Smooth muscle cell (in vitro differentiated cells): ENCODE data around the gene RAB6C. TPM values are rescaled to one million over a fixed set of nuclear protein-coding genes. Genes with fewer than 3 reads are reported as not detected.
A peak's percentile ranks its signal among the peaks of the same experiment; 100 is the strongest.
"Not testable (repeated sequence)": the region's sequence is repeated elsewhere in the genome, so short reads cannot be mapped to it uniquely, and the experiment has no call there.

ENCODE experiments used
- DNase-seq: peaks from one replicate; lab custom pipeline; 2025; ENCODE audit not compliant: unreplicated experiment; lab: John Stamatoyannopoulos, UW
- H2AFZ ChIP-seq: fragments of 200-600 bp; sonication (generic); 2 replicates; pipeline ENCODE4 v1.6.0; 2016; ENCODE audit warnings: antibody characterized with exemption, low read depth, mild to moderate bottlenecking
- H3F3A ChIP-seq: fragments of 200-600 bp; sonication (generic); 2 replicates; pipeline ENCODE4 v1.6.0; 2017; ENCODE audit warnings: antibody characterized with exemption, low read depth
- H3K27ac ChIP-seq: fragments of 200-600 bp; sonication (generic); 2 replicates; pipeline ENCODE4 v1.5.1; 2016; ENCODE audit warnings: low read depth, mild to moderate bottlenecking
- H3K27me3 ChIP-seq: fragments of 200-600 bp; sonication (generic); 2 replicates; pipeline ENCODE4 v1.6.1; 2016; ENCODE audit warnings: low read depth, mild to moderate bottlenecking
- H3K36me3 ChIP-seq: fragments of 200-600 bp; sonication (generic); 2 replicates; pipeline ENCODE4 v1.5.1; 2016; ENCODE audit warnings: low read depth
- H3K4me1 ChIP-seq: fragments of 200-600 bp; sonication (generic); 2 replicates; pipeline ENCODE4 v1.5.1; 2016; ENCODE audit warnings: low read depth
- H3K4me2 ChIP-seq: fragments of 200-600 bp; sonication (generic); 2 replicates; pipeline ENCODE4 v1.6.0; 2016; ENCODE audit warnings: mild to moderate bottlenecking
- H3K4me3 ChIP-seq: fragments of 200-600 bp; sonication (generic); 2 replicates; pipeline ENCODE4 v1.5.1; 2016; ENCODE audit warnings: mild to moderate bottlenecking
- H3K79me2 ChIP-seq: fragments of 200-600 bp; sonication (generic); 2 replicates; pipeline ENCODE4 v1.6.0; 2016; ENCODE audit warnings: low read depth, mild to moderate bottlenecking
- H3K9ac ChIP-seq: fragments of 200-600 bp; sonication (generic); 2 replicates; pipeline ENCODE4 v1.6.0; 2016; ENCODE audit warnings: low read depth
- H3K9me3 ChIP-seq: fragments of 200-600 bp; sonication (generic); replicated peaks from 2 replicates; pipeline ENCODE4 v1.5.1; 2016; ENCODE audit warnings: low read depth
- H4K20me1 ChIP-seq: fragments of 200-600 bp; sonication (generic); 2 replicates; pipeline ENCODE4 v1.6.0; 2016; ENCODE audit warnings: low read depth
- CTCF ChIP-seq: fragments of 200-600 bp; sonication (generic); IDR thresholded peaks from 2 replicates; pipeline ENCODE4 v1.5.1; 2017; ENCODE audit warnings: borderline replicate concordance, mild to moderate bottlenecking, antibody characterized with exemption; ENCODE audit not compliant: insufficient read depth, poor library complexity, severe bottlenecking
- WGBS: methylation state at CpG from one replicate; pipeline ENCODE4 v1.1.7; 2016; ENCODE audit warnings: low lambda C conversion rate; 5-methylcytosine and 5-hydroxymethylcytosine counted together
- polyA plus RNA-seq: library from polyadenylated mRNA; unstranded; fragments of >200 nt; fragmentation: Nextera tagmentation; extraction: Ambion mirVana; gene quantifications from 2 replicates; pipeline ENCODE4 v1.2.1, GENCODE V29; 2016
- total RNA-seq: library from RNA; depleted of rRNA; stranded (reverse); fragments of >200 nt; gene quantifications from 2 replicates; pipeline ENCODE4 v1.2.3, GENCODE V29; 2014

Gene RAB6C
- total and polyA plus RNA-seq, 2 experiments from 2014 or later: 0.54 TPM; not detected in 1

GRCh38 chr2:129984426-129984825, 5.0 kb downstream of the RAB6C start:
- no peak for TF ChIP-seq CTCF

GRCh38 chr2:129992415-129993006, 13.0 kb downstream of the RAB6C start:
- H3K36me3 ChIP-seq, H3K9ac ChIP-seq, H3K79me2 ChIP-seq, DNase-seq, H3K27ac ChIP-seq, H3K4me1 ChIP-seq, H4K20me1 ChIP-seq, H3F3A ChIP-seq, H3K9me3 ChIP-seq, H2AFZ ChIP-seq: not testable (repeated sequence)
- Histone ChIP-seq H3K4me2 (peak overlapping the region; percentile 48), H3K4me3 (peak overlapping the region; percentile 24), H3K27me3 (peaks cover 45% of the 10 kb centered on the region)
- WGBS: 9% methylated on average over 27 of the region's 49 CpGs

More at GRCh38 chr2:129984426-129984825, 5.0 kb downstream of the RAB6C start:
- Histone ChIP-seq H3K27me3 (peaks cover 55% of the 10 kb centered on the region), H3K27ac (no peak overlapping the region), H3K4me3 (no peak overlapping the region), H3K9me3 (no peaks in the 10 kb centered on the region), H3K36me3 (no peaks in the 10 kb centered on the region), H3K4me1 (no peaks in the 10 kb centered on the region), H4K20me1 (no peaks in the 10 kb centered on the region), H3K4me2 (no peak overlapping the region), H3K9ac (no peak overlapping the region), H3K79me2 (no peaks in the 10 kb centered on the region), H2AFZ (no peak overlapping the region), H3F3A (no peaks in the 10 kb centered on the region)
- no peak for DNase-seq
- WGBS: 94% methylated on average over 2 of the region's 2 CpGs

- WGBS: 58% methylated on average over 20 of the region's 20 CpGs
Observed at GRCh38 chr2:129993151-129993550, 13.7 kb downstream of the RAB6C start.

GRCh38 chr2:129996657-129997237, 17.3 kb downstream of the RAB6C start:
- not testable (repeated sequence) for H3K4me3 ChIP-seq, H3K9ac ChIP-seq, H3F3A ChIP-seq, H3K4me2 ChIP-seq, H4K20me1 ChIP-seq, H3K36me3 ChIP-seq, H3K27ac ChIP-seq, H3K79me2 ChIP-seq, H3K4me1 ChIP-seq, H2AFZ ChIP-seq, DNase-seq, H3K9me3 ChIP-seq
- H3K27me3 ChIP-seq: peaks cover 17% of the 10 kb centered on the region
- 64% methylated on average over 2 of the region's 2 CpGs for WGBS

More at GRCh38 chr2:129993151-129993550, 13.7 kb downstream of the RAB6C start:
- not testable (repeated sequence) for H3F3A ChIP-seq, H3K27ac ChIP-seq, DNase-seq, H3K9ac ChIP-seq, H3K4me2 ChIP-seq, H3K4me3 ChIP-seq, H3K79me2 ChIP-seq, H4K20me1 ChIP-seq, H3K9me3 ChIP-seq, H3K4me1 ChIP-seq, H3K36me3 ChIP-seq, H2AFZ ChIP-seq
- peaks cover 40% of the 10 kb centered on the region for H3K27me3 ChIP-seq

- H3K36me3 ChIP-seq, H3K9me3 ChIP-seq, H3F3A ChIP-seq, H3K79me2 ChIP-seq, DNase-seq, H3K9ac ChIP-seq, H3K4me1 ChIP-seq, H4K20me1 ChIP-seq, H3K4me3 ChIP-seq, H3K27ac ChIP-seq, H3K4me2 ChIP-seq, H3K27me3 ChIP-seq, H2AFZ ChIP-seq: not testable (repeated sequence)
- 86% methylated on average over 6 of the region's 6 CpGs for WGBS
Observed at GRCh38 chr2:129998771-129999170, 19.3 kb downstream of the RAB6C start.

GRCh38 chr2:130005862-130006261, 26.4 kb downstream of the RAB6C start:
- not testable (repeated sequence) for H4K20me1 ChIP-seq, DNase-seq, H3K79me2 ChIP-seq, H3K36me3 ChIP-seq, H3K27ac ChIP-seq, H2AFZ ChIP-seq, H3K9me3 ChIP-seq, H3F3A ChIP-seq, H3K4me1 ChIP-seq, H3K9ac ChIP-seq
- peak overlapping the region; percentile 81 for H3K4me2 ChIP-seq
- H3K27me3 ChIP-seq: peaks cover 29% of the 10 kb centered on the region
- 8% methylated on average over 37 of the region's 42 CpGs for WGBS
- peak overlapping the region; percentile 26 for H3K4me3 ChIP-seq

GRCh38 chr2:130016701-130017100, 37.2 kb downstream of the RAB6C start:
- H2AFZ ChIP-seq, H4K20me1 ChIP-seq, H3F3A ChIP-seq, H3K27ac ChIP-seq, H3K9ac ChIP-seq, H3K79me2 ChIP-seq, H3K4me1 ChIP-seq, H3K27me3 ChIP-seq, H3K9me3 ChIP-seq, H3K4me2 ChIP-seq, H3K36me3 ChIP-seq, H3K4me3 ChIP-seq, DNase-seq: not testable (repeated sequence)
- 79% methylated on average over 5 of the region's 5 CpGs for WGBS
